LNCaP clone FGC (cell line): ENCODE results near the gene MTA2.

Experiments
- DNase-seq: peaks from one replicate; pipeline ENCODE4 v3.0.0-alpha.2; 2011; ENCODE audit warnings: low read depth
- H3K4me3 ChIP-seq: 2 replicates; pipeline ENCODE4 v1.5.1; 2011; ENCODE audit warnings: mild to moderate bottlenecking, low read depth, low read length, control low read depth
- CTCF ChIP-seq: IDR thresholded peaks from 2 replicates; pipeline ENCODE4 v1.5.1; 2012; ENCODE audit warnings: mild to moderate bottlenecking; ENCODE audit not compliant: control insufficient read depth, insufficient read depth; ENCODE audit errors: extremely low read depth

The MTA2 gene

DNA sequence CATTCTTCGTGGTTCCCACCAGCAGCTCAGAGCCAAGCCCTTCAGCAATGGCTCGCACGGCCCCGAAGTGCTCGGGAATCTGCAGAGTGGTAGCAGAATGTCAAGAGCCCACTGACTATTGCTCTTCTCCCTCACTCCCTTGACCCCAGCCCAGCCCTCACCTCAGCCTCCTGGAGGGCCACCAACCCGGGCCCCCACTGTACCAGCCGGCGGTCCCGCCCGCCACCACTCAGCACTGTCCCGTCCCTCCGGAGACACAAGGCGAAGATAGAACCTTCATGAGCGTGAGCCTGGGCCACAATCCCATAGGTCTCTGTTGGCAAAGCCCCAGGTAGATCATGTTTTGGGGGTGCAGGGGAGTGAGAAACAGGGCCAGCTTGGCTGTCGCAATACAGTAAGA, 4.2 kb upstream of the MTA2 start:
- TF ChIP-seq CTCF, result no peak
- DNase-seq, result no peak
- H3K4me3 ChIP-seq, result no peak overlapping the region

DNA sequence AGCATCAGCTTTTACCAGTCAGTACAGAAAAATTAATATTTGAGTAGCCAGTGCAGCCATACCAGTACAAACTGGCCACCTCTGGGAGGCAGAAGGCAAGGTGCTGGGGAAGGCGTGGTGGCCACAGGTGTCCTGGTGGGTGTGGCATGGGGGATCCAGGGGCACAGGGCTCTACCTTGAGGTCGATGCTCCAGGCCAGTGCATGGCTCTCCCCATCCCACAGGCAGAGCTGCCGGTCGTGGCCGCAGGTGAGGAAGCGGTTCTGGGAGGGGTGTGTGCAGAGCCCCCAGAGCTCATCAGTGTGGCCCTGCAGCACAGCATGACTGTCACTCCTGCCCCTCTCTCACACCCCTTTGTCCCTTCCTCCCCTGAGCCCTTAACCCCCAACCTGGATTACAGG, 3.8 kb upstream of the MTA2 start:
- no peak overlapping the region for H3K4me3 ChIP-seq
- no peak for TF ChIP-seq CTCF
- DNase-seq, result no peak

DNA sequence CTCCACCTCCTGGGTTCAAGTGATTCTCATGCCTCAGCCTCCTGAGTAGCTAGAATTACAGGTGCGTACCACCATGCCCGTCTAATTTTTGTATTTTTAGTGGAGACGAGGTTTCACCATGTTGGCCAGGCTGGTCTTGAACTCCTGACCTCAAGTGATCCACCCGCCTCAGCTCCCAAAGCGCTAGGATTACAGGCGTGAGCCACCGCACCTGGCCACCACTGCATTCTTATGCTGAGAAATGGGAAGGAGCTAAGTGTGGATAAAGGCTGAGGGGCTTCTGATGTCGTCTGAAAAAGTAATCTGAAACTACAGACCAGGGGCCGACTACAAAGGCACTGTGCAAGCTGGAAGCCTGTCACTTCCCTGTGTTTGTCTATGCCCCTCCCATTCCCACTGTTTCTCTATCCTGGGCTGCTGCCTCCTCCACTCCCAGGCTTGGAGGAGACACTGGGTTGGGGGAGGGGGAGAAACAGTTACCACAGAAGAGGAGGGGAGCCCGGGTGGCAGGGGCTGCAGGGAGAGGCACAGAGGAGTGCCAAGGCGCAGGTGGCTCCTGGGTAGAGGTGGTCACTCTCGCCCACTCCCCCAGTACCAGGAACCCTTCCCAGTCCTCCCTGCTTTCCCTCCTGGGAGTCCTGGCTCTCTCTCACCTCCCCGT, 2.9 kb upstream of the MTA2 start:
- DNase-seq, result no peak
- no peak for TF ChIP-seq CTCF
- H3K4me3 ChIP-seq, result no peak overlapping the region

GRCh38 chr11:62603776-62604299, 2.2 kb upstream of the MTA2 start:
- no peak overlapping the region for H3K4me3 ChIP-seq
- DNase-seq, result no peak
- no peak for TF ChIP-seq CTCF

DNA sequence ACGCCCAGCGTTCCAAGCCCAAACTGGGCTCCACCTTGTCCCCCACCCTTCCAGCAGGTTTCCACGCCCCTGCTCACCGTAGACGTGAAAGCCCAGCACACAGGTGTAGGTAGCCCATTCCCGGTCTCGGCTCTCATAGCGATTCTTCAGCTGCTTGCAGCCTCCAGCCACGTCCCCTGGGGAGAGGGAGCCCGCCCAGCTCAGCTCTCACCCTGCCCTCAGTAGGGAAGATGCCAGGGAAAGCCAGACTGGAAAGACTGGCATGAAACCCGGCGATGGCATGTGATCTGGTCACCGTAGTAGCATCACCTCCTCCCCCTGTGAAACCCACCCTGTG, 1.4 kb upstream of the MTA2 start:
- DNase-seq, result no peak
- TF ChIP-seq CTCF, result no peak
- peak overlapping the region; percentile 99 for H3K4me3 ChIP-seq

DNA sequence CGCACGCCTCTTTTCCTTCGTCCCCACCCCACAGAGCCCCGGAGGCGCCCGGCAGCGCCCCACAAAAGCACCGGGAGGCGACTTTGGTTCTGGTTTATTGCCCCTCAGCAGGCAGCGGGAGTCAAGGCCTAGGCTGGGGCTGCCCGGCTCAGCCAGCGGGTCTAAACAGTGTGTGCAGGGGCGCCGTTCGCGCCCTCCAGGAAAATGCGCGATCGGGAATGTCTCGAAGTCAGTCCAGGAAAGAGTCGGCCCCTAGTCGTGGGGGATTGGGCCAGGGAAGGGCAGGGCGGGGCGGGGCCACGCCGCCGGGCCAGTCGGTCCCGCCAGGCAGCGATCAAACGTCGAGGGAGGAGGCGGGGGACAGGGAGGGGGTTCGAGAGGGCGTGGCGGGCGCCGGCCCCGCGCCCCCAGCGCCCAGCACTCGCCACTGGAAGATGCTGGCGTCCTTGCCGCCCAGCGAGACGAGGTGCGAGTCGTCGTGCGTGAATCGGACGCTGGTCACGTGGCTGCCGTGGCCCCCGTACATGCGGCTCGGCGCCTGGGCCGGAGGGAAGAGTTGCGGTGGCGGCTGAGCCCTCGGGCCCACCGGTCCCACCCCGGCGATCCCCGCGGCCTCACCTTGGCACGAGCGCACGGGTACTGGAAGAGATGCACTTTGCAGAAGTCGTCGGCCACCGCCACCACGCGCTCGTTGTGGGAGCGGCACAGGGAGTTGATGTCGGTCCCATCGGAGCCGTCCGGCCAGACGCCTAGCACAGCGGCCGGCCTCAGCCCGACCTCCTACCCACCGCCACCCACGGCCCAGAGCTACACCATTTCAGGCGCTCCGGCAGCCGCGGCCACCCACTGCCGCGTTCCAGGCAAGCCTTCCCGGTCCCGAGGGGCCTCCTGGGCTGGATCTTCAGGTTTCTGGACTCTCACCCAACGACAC, 741 bp upstream of the MTA2 start:
- peak overlapping the region; percentile 99 for H3K4me3 ChIP-seq
- DNase-seq, result no peak
- no peak for TF ChIP-seq CTCF
